ENCODE measurements around the gene ZSCAN26. TPM values are rescaled to one million over a fixed set of nuclear protein-coding genes. Genes with fewer than 3 reads are reported as not detected.
A peak's percentile ranks its signal among the peaks of the same experiment; 100 is the strongest.

Gene ZSCAN26
- total and polyA plus RNA-seq, 2 of the 8 experiments (the other 6 are each of a cell fraction or from before 2014, with no cell fraction given), result 7.0 to 8.5 TPM

DNA sequence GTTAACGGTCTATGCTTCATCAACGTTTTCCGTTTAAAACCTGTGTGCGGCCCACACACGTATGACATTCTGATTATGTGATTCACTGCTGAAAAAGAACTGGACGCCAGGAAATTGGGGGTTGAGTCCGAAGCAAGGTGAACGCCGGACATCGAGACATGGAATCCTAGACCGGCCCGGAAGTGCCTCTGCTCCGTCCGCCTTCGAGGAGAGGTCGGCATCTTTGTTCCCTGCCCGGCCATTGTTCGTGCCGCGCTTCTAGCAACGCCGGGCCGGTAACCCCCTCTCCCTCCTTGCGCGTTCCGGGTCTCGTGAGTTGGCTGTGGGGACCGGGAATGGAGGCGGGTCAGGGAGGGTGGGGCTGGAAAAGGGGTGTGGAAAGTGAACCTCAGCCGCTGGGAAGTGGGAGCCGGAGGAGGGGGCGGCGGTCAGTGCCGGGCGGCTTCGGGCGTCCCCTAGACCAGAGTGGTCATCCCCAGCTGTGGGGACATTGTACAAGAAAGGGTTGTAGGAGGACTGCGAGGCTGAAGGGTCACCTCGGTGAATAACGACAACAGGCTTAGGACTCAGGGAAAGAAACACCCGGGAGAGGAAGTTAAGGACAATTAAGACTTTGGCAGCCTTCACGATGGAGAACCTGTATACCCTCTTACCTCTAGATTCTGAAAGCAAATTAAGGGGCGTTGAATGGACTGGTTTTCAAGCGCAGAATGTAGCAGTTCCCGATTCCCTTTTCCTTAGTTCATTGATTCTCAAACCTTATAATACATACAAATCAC lies 41.7 kb upstream of the ZSCAN26 start, which contains the start of gene ZSCAN9:
ZSCAN9 (plus strand) TSS at position 220 of the 779 bp plus-strand sequence. CDS start 1,810 bp downstream, outside the sequence.
- Histone ChIP-seq H2BK5ac (ENCODE audit: low read depth, low read length) (peak within 1 kb of the TSS; percentile 11; the same call in 1 of the 2 replicates), H2BK20ac (ENCODE audit: low read length) (no peak within 1 kb of the TSS), H4K20me1 (replicated peaks in 1 of 2; ENCODE audit: control insufficient read depth in 1 of 2, insufficient read depth in 2 of 2, low read length in 2 of 2) (peaks cover 0 to 3% of the 10 kb centered on the region in 2 experiments), H3K4me1 (replicated peaks in 1 of 4; ENCODE audit: control insufficient read depth in 3 of 4, insufficient read depth in 4 of 4, low read length in 3 of 4) (no peaks in the 10 kb centered on the region), H3K27ac (ENCODE audit: low read depth, low read length) (peak within 1 kb of the TSS; percentile 45; the same call in 1 of the 2 replicates), H2BK120ac (replicated peaks; ENCODE audit: low read depth, low read length) (no peak within 1 kb of the TSS), H3K79me1 (ENCODE audit: low read depth, low read length) (no peaks in the 10 kb centered on the region), H3K23me2 (ENCODE audit: low read depth, low read length) (peaks cover 4% of the 10 kb centered on the region; the same call in 1 of the 2 replicates), H2BK15ac (ENCODE audit: low read length) (no peak within 1 kb of the TSS), H3K9me3 (ENCODE audit: insufficient read depth in 2 of 2, low read depth in 1 of 2, low read length in 1 of 2) (no peaks in the 10 kb centered on the region), H2AK5ac (ENCODE audit: low read depth, low read length) (no peak within 1 kb of the TSS), H4K5ac (ENCODE audit: insufficient read length, low read depth, low read length) (no peak within 1 kb of the TSS), H3K18ac (ENCODE audit: extremely low read depth, low read length) (peak within 1 kb of the TSS; percentile 75), H3K9ac (replicated peaks in 1 of 4; ENCODE audit: extremely low read depth in 1 of 4, low read depth in 3 of 4, low read length in 3 of 4) (peak within 1 kb of the TSS; percentile 44 to 74 (median 69)), H2AFZ (ENCODE audit: low read length) (peak within 1 kb of the TSS; percentile 99), H3K56ac (replicated peaks; ENCODE audit: insufficient read length, low read depth, low read length) (no peak within 1 kb of the TSS), H4K91ac (replicated peaks; ENCODE audit: insufficient read length, low read length) (no peak within 1 kb of the TSS), H3K4me2 (ENCODE audit: insufficient read depth in 1 of 2, low read depth in 2 of 2, low read length in 2 of 2) (peak within 1 kb of the TSS; percentile 84 to 86), H2BK12ac (ENCODE audit: low read depth, low read length) (no peak within 1 kb of the TSS), H3K23ac (ENCODE audit: insufficient read length) (no peak within 1 kb of the TSS), H3K4ac (replicated peaks; ENCODE audit: insufficient read length, low read depth, low read length) (no peak within 1 kb of the TSS), H4K8ac (ENCODE audit: extremely low read depth, insufficient read depth, low read length) (no peak within 1 kb of the TSS), H3K4me3 (ENCODE audit: extremely low read depth in 1 of 4, insufficient read depth in 2 of 4, low read depth in 3 of 4, low read length in 4 of 4) (peak within 1 kb of the TSS; percentile 70 to 99 (median 98)), H3K27me3 (replicated peaks in 1 of 4; ENCODE audit: control insufficient read depth in 3 of 4, extremely low read depth in 1 of 4, insufficient read depth in 3 of 4, low read length in 3 of 4) (peaks cover 6 to 28% (median 16%) of the 10 kb centered on the region in 4 experiments; a peak in 6 of 7 replicates), H3K14ac (ENCODE audit: insufficient read length) (no peak within 1 kb of the TSS), H3K36me3 (ENCODE audit: control insufficient read depth in 2 of 4, insufficient read depth in 4 of 4, low read length in 3 of 4) (peaks cover 9 to 28% (median 24%) of the 10 kb centered on the region in 4 experiments), H3K79me2 (ENCODE audit: control insufficient read depth in 1 of 2, insufficient read depth in 2 of 2, low read length in 2 of 2) (peaks cover 0 to 20% of the 10 kb centered on the region in 2 experiments; a peak in 2 of 4 replicates)
- DNase-seq (ENCODE audit: low read depth in 1 of 2, low spot score in 2 of 2) (peak; percentile 66 to 82), FAIRE-seq (no peak)
- WGBS, 2 experiments (ENCODE audit: extremely low coverage in 1 of 2, insufficient coverage in 1 of 2, insufficient read length in 1 of 2, insufficient replicate concordance in 2 of 2, low coverage in 1 of 2, low lambda C conversion rate in 2 of 2, missing lambda C conversion rate in 1 of 2), result 2% methylated on average over 38 of the region's 45 CpGs; no CpG with 5 or more reads in 1 of the 2 experiments
- CTCF ChIA-PET (ENCODE audit: partially characterized antibody), result interaction anchor here (1.3 kb wide), 1 partner anchor 130 kb away, joined by 3 read pairs; no protein-coding TSS in a partner anchor
- POLR2A ChIA-PET (ENCODE audit: partially characterized antibody), result interaction anchor here (0.7 to 2.4 kb wide), 3 partner anchors 84 to 157 kb away, joined by 3 to 9 read pairs (median 3); partner anchors contain the start of genes ZKSCAN8 and ZSCAN31
- peak in 1 of 2 experiments; percentile 25; a peak in 2 of 4 replicates for TF ChIP-seq RAD21 (IDR thresholded peaks at IDR 0.05 in 1 of 2, conservative IDR thresholded peaks at IDR 0.05 in 1 of 2; ENCODE audit: low read depth in 2 of 2, low read length in 2 of 2)
- TF ChIP-seq PHF8 (conservative IDR thresholded peaks at IDR 0.05; ENCODE audit: low read depth, low read length), result peak; percentile 52
- TF ChIP-seq TEAD4 (IDR thresholded peaks at IDR 0.05; ENCODE audit: low read depth, low read length), result peak; percentile 49
- TF ChIP-seq EZH2 (IDR thresholded peaks at IDR 0.05; ENCODE audit: low read depth, low read length, severe bottlenecking), result no peak
- TF ChIP-seq ZNF274 (IDR thresholded peaks at IDR 0.05; ENCODE audit: borderline replicate concordance, extremely low read depth, low read length), result no peak
- TF ChIP-seq TAF1 (IDR thresholded peaks at IDR 0.05; ENCODE audit: low read depth, low read length), result peak; percentile 93
- peak; percentile 89 for TF ChIP-seq SP2 (IDR thresholded peaks at IDR 0.05; ENCODE audit: low read length)
- TF ChIP-seq POLR2A (IDR thresholded peaks at IDR 0.05; ENCODE audit: control extremely low read depth in 1 of 2, low read depth in 2 of 2, low read length in 2 of 2), result peak in 1 of 2 experiments; percentile 80; a peak in 2 of 3 replicates
